Large intestine (tissue), 12 donors: Measurements from ENCODE around the gene RFPL4A. TPM values are rescaled to one million over a fixed set of nuclear protein-coding genes. Genes with fewer than 3 reads are reported as not detected.
"Not testable (repeated sequence)": the region's sequence is repeated elsewhere in the genome, so short reads cannot be mapped to it uniquely, and the experiment has no call there.

Experiments
- DNase-seq, 2 donors: peaks; one replicate each; pipeline versions ENCODE4 v3.0.0 to v3.0.0-alpha.2; 2013
- H3K27ac ChIP-seq: one replicate; pipeline ENCODE4 v1.5.1; 2013; ENCODE audit warnings: low read length
- H3K27me3 ChIP-seq: 2 replicates; pipeline ENCODE4 v1.6.1; 2013; ENCODE audit warnings: low read length; ENCODE audit not compliant: control insufficient read depth, insufficient read depth
- H3K36me3 ChIP-seq: 2 replicates; pipeline ENCODE4 v1.6.1; 2013; ENCODE audit warnings: low read length; ENCODE audit not compliant: control insufficient read depth, insufficient read depth
- H3K4me1 ChIP-seq: one replicate; pipeline ENCODE4 v1.6.1; 2013; ENCODE audit warnings: low read length; ENCODE audit not compliant: control insufficient read depth, insufficient read depth
- H3K4me3 ChIP-seq: one replicate; pipeline ENCODE4 v1.5.1; 2013; ENCODE audit warnings: low read length
- H3K9me3 ChIP-seq: one replicate; pipeline ENCODE4 v1.6.1; 2013; ENCODE audit warnings: mild to moderate bottlenecking, low read depth, low read length, moderate library complexity; ENCODE audit not compliant: control insufficient read depth
- WGBS: methylation state at CpG from one replicate; pipeline ENCODE4 v1.1.5; 2013; ENCODE audit warnings: low lambda C conversion rate; ENCODE audit not compliant: insufficient coverage; 5-methylcytosine and 5-hydroxymethylcytosine counted together
- long read RNA-seq, 11 donors: transcript quantifications; one replicate each; lab custom pipeline, GENCODE V29; 2026
- polyA plus RNA-seq: library from polyadenylated mRNA; unstranded; fragments of 120-200 nt; gene quantifications from one replicate; pipeline ENCODE4 v1.2.1, GENCODE V29; 2013

The RFPL4A gene
- polyA plus RNA-seq: 0.15 TPM
- long read RNA-seq, donor 1: 0 reads
- long read RNA-seq, donor 2: 0 reads
- long read RNA-seq, donor 3: 0 reads
- long read RNA-seq, donor 4: 0 reads
- long read RNA-seq, donor 5: 0 reads
- long read RNA-seq, donor 6: 0 reads
- long read RNA-seq, donor 7, partial matches to known transcripts: 0 of 1 reads
- long read RNA-seq, donor 7, other reads (novel, unspliced or antisense): 0 of 1 reads
- long read RNA-seq, donor 8: 0 reads
- long read RNA-seq, donor 9: 0 reads
- long read RNA-seq, donor 10: 0 reads
- long read RNA-seq, donor 11: 0 reads

DNA sequence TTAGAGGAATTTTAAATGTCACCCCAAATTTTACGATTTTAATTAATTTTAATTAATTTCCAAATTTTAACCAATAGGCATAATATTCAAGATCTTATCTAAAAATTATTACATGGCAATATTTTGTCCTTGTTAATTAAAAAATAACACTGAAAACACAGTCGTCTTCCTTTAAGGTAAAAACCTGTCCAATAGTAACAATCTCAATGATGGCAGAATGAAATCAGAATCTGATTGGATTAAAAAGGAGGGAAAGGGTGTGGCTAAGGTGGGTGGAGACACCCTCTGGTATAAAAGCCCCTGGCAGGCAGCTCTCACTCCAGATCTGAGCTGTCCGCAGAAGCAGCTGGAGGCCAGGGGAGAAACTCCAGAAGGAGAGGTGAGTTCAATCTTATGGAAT lies at the start of gene RFPL4A:
Gene RFPL4A (plus strand): TSS at position 301 of the 400 bp plus-strand sequence. CDS start 2,704 bp downstream, outside the sequence.
- no CpG with 5 or more reads among the region's 3 CpGs for WGBS
- not testable (repeated sequence) for H3K27ac ChIP-seq, H3K4me3 ChIP-seq, H3K27me3 ChIP-seq, H3K36me3 ChIP-seq, H3K9me3 ChIP-seq, H3K4me1 ChIP-seq, DNase-seq

DNA sequence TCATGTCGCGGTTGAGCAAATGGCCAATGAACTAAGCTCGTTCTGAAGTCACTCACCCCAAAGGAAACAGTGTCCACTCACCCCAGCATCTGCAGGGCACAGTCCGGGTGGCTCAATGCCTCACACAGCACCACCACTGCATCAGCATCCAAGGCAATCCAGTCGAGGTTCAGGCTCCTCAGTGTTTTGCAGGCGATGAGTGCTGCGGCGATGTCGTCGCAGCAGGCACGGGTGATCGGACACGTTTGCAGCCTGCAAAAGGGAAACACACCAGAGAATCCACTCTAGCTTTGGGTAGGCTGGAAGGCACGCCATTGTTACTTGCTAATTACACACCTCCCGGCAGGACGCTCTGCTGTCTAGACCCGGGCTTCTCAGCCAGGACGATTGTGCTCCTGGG lies 47.2 kb upstream of the RFPL4A start:
- no CpG with 5 or more reads among the region's 18 CpGs for WGBS
- no peaks in the 10 kb centered on the region for H3K36me3 ChIP-seq
- no peaks in the 10 kb centered on the region for H3K27me3 ChIP-seq
- no peak overlapping the region for H3K27ac ChIP-seq
- H3K4me3 ChIP-seq: no peak overlapping the region
- DNase-seq: no peak
- no peaks in the 10 kb centered on the region for H3K4me1 ChIP-seq
- no peaks in the 10 kb centered on the region for H3K9me3 ChIP-seq

DNA sequence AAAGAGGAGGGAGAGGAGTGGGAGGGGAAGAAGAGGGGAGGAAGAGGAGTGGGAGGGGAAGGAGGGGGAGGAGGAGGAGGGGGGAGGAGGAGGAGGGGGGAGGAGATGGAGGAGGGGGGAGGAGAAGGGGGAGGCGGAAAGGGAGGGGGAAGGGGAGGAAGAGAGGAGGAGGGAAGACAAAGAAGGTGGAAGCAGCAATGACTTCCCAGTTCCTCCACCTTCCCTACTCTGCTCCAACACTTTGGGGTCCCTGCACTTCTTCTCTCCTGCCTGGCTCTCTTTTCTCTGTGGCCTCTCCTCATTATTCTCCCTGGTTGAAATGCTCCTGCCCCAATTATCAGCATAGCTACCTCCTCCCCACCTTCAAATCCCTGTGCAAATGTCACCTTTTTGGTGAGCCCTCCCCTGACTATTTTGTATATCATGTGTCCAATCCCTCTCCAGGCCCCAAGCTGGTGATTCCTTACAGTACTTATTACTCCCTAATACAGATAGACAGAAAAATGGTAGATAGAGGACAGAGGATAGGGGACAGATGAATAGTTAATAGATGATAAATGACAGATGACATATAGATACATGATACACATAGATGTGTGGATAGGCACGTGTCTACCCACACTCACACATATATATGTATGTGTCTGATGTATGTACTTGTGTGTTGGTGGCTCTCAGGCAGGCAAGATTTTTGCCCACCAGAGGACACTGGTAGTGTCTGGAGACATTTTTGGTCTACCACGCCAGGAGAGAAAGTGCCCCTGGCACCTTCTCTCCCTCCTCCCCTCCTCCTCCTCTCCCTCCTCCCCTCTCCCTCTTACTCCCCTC lies 45.9 kb upstream of the RFPL4A start:
- Histone ChIP-seq H3K4me3 (no peak overlapping the region), H3K9me3 (no peaks in the 10 kb centered on the region), H3K36me3 (no peaks in the 10 kb centered on the region), H3K27ac (no peak overlapping the region), H3K27me3 (peaks cover 6% of the 10 kb centered on the region), H3K4me1 (no peaks in the 10 kb centered on the region)
- no peak for DNase-seq
- no CpG with 5 or more reads among the region's 3 CpGs for WGBS

DNA sequence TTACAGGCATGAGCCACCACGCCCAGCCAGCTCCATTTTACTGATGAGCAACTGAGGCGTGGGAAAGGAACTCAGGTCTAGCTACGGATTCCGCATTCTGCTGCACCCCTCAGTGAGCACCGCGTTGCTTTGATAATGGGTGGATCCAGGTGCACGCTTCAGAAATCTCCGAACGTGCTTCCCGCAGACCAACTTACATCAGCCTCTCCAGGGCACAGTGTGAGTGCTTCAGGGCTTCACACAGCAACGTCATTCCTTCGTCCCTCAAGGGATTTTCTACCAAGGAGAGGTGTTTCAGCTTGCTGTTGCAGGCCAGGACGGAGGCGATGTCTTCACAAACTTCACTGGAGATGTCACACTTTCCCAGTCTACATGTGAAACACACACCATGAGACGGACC lies 42.4 kb upstream of the RFPL4A start:
- Histone ChIP-seq H3K4me1 (no peaks in the 10 kb centered on the region), H3K9me3 (no peaks in the 10 kb centered on the region), H3K36me3 (no peaks in the 10 kb centered on the region), H3K27ac (no peak overlapping the region), H3K4me3 (no peak overlapping the region), H3K27me3 (peaks cover 6% of the 10 kb centered on the region)
- no peak for DNase-seq
- WGBS: no CpG with 5 or more reads among the region's 15 CpGs

DNA sequence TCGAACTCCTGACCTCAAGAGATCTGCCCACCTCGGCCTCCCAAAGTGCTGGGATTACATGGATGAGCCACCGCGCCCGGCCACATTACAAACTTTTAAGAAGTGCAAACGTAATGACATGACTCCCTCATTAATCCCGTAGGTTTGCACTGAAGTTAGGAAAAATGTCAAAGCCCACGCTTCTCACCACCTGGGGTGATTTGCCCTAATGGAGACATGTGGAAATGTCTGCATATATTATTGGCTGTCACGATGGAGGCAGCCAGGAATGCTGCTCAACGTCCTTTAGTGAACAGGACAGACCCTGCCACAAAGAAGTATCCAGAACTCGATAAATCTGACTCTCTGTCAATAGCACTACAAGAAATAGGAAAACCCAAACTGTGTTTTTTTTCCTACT lies 41.6 kb upstream of the RFPL4A start:
- Histone ChIP-seq H3K36me3 (no peaks in the 10 kb centered on the region), H3K9me3 (no peaks in the 10 kb centered on the region), H3K4me3 (no peak overlapping the region), H3K27me3 (peaks cover 6% of the 10 kb centered on the region), H3K4me1 (no peaks in the 10 kb centered on the region), H3K27ac (no peak overlapping the region)
- DNase-seq: no peak
- WGBS: 80% methylated on average over 2 of the region's 11 CpGs

DNA sequence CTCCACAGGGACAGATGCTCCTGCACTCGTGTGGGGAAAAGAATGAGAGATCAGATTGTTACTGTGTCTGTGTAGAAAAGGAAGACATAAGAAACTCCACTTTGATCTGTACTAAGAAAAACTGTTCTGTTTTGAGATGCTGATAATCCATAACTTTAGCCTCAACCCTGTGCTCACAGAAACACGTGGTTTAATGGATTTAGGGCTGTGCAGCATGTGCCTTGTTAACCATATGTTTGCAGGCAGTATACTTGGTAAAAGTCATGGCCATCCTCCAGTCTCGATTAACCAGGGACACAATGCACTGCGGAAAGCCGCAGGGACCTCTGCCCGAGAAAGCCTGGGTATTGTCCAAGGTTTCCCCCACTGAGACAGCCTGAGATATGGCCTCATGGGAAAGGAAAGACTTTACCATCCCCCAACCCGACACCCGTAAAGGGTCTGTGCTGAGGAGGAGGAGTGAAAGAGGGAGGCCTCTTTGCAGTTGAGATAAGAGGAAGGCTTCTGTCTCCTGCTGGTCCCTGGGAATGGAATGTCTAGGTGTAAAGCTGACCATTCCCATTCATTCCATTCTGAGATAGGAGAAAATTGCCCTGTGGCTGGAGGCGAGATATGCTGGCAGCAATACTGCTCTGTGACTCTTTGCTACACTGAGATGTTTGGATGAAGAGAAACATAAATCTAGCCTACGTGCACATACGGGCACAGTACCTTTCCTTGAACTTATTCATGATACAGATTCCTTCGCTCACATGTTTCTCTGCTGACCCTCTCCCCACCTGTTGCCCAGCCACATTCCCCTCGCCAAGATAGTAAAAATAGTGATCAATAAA lies 40.8 kb upstream of the RFPL4A start:
- H3K4me1 ChIP-seq, H3K4me3 ChIP-seq, H3K27ac ChIP-seq, DNase-seq, H3K27me3 ChIP-seq, H3K36me3 ChIP-seq, H3K9me3 ChIP-seq: not testable (repeated sequence)
- whole genome bisulfite sequencing: 100% methylated on average over 1 of the region's 13 CpGs

DNA sequence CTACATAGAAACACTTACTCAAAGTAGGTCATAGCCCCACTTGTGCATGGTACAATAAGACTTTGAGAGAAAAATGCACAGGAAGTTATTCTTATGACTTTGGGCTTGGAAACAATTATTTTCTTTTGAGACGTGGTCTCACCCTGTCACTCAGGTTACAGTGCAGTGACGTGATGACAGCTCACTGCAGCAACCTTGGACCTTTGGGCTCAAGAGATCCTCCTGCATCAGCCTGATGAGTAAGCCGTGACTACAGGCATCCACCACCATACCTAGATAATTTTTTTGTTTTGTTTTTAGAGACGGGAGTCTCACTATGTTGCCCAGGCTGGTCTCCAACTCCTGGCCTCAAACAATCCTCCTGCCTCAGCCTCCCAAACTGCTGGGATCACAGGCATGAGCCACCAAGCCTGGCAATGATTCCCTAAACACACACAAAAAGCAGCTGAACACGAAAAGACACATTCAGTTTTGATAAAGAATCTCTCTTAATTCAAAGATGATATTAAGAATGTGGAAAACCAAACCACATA lies 38.6 kb upstream of the RFPL4A start:
- H3K4me3 ChIP-seq: no peak overlapping the region
- no CpG with 5 or more reads among the region's 5 CpGs for WGBS
- no peaks in the 10 kb centered on the region for H3K9me3 ChIP-seq
- no peaks in the 10 kb centered on the region for H3K4me1 ChIP-seq
- no peak overlapping the region for H3K27ac ChIP-seq
- no peak for DNase-seq
- H3K27me3 ChIP-seq: peaks cover 6% of the 10 kb centered on the region
- H3K36me3 ChIP-seq: no peaks in the 10 kb centered on the region

DNA sequence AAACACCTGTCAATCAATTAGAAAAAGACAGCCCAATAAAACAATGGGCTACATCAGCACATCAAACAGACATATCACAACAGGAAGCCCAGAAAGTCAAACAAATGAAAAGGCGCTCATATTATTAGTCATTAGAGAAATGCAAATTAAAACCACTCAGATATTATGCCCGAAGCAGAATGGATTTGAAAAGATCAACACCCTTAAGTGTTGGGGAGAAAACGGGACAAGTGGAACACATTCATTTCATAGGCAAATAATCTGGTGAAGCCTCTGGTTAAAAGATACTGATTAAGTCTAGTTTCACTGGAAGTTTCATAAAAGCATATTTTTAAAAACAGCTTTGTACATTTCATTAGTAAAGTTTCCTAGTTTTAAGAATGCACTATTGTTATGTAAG lies 38.1 kb upstream of the RFPL4A start:
- Histone ChIP-seq H3K27ac (no peak overlapping the region), H3K36me3 (no peaks in the 10 kb centered on the region), H3K4me3 (no peak overlapping the region), H3K9me3 (no peaks in the 10 kb centered on the region), H3K4me1 (no peaks in the 10 kb centered on the region), H3K27me3 (peaks cover 6% of the 10 kb centered on the region)
- DNase-seq: no peak
- 90% methylated on average over 2 of the region's 3 CpGs for WGBS

DNA sequence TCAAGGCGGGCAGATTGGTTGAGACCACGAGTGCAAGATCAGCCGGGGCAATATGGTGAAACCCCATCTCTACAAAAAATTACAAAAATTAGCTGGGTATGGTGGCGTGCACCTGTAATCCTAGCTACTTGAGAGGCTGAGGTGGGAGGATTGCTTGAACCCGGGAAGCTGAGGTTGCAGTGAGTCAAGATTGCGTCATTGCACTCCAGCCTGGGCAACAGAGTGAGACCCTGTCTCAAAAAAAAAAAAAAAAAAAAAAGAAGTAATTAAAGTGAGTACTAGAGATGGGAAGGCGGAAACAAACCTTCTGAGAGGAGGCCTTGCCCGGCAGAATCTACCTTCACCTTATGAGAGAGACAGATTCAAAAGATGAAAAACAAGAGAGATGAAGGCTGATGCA lies 35.4 kb upstream of the RFPL4A start:
- Histone ChIP-seq H3K27me3 (no peaks in the 10 kb centered on the region), H3K4me3 (no peak overlapping the region), H3K9me3 (no peaks in the 10 kb centered on the region), H3K36me3 (no peaks in the 10 kb centered on the region), H3K27ac (no peak overlapping the region), H3K4me1 (no peaks in the 10 kb centered on the region)
- DNase-seq: no peak
- 80% methylated on average over 2 of the region's 8 CpGs for WGBS

DNA sequence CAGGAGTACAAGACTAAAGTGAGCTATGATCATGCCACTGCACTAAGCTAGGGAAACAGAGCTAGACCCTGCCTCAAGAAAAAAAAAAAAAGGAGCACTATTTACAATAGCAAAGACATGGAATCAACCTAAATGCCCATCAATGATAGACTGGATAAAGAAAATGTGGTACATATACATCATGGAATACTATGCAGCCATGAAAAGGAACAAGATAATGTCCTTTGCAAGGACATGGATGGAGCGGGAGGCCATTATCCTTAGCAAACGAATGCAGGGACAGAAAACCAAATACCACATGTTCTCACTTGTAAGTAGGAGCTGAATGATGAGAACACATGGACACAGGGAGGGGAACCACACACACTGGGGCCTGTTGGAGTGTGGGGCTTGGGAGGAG lies 28.5 kb upstream of the RFPL4A start:
- H3K4me1 ChIP-seq, H3K4me3 ChIP-seq, H3K27me3 ChIP-seq, H3K36me3 ChIP-seq, H3K27ac ChIP-seq, H3K9me3 ChIP-seq, DNase-seq: not testable (repeated sequence)
- WGBS: 100% methylated on average over 1 of the region's 2 CpGs
